GM18907 (cell line): ENCODE measurements around the gene MAMDC4.
"Not testable (repeated sequence)": the region's sequence is repeated elsewhere in the genome, so short reads cannot be mapped to it uniquely, and the experiment has no call there.

Experiments used
- ATAC-seq: cut with Tn5 transposase; IDR thresholded peaks from one replicate; pipeline ENCODE4 v1.9.1; 2021; ENCODE audit warnings: mild to moderate bottlenecking, moderate library complexity; ENCODE audit not compliant: unreplicated experiment

Gene MAMDC4

DNA sequence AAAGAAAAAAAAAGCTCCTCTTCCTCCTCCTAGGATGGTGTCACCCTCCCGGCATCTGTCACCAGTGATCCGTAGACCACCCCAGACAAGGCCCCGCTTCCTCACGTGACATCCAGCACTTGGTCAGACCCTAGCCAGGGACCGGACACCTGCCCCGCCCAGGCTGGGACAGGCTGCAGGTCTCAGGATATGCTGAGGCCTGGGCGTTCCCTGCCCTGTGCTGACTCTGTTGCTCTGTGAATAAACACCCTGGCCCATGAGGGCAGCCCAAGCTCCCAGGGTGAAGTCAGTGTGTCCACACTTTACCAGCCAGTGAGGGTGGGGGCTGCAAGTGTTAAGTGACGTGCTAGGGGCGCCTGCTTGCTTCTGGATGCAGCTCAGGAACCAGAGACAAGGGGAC is 8.4 kb downstream of the MAMDC4 start:
- ATAC-seq: no peak

- no peak for ATAC-seq
Measured at GRCh38 chr9:136860933-136861873, 9.1 kb downstream of the MAMDC4 start.

GRCh38 chr9:136861874-136862457 is 9.8 kb downstream of the MAMDC4 start:
- ATAC-seq: no peak

- no peak for ATAC-seq
Measured at GRCh38 chr9:136862849-136863622, 10.9 kb downstream of the MAMDC4 start.

DNA sequence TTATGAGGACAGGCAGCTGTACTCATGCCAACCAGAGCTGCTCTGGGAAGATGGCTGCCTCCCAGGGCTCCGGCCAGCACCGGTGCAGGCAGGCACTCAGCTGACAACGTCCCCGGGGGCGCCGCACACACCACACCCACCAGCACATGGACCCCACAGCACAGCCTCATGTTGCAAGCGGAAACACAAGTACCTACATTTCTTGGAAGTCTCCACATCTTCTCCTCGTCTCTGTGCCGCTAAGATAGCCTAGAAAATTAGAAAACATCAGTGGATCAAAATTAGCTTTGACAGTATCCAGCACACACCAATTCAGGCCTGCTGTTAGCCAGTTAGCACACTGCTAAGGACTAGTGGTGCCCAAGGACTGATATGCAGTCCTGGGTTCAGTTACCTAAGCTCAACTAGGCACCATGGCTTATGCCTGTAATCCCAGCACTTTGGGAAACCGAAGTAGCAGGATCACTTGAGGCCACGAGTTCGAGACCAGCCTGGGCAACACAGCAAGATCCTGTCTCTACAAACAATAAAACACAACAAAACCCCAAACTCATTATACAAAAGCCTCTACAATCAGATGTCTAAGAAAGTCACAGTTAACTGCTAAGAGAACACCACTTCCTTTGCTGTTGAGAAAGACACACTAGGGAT is 11.6 kb downstream of the MAMDC4 start:
- ATAC-seq: no peak

- ATAC-seq: no peak
Measured at GRCh38 chr9:136865041-136865767, 13.1 kb downstream of the MAMDC4 start.

DNA sequence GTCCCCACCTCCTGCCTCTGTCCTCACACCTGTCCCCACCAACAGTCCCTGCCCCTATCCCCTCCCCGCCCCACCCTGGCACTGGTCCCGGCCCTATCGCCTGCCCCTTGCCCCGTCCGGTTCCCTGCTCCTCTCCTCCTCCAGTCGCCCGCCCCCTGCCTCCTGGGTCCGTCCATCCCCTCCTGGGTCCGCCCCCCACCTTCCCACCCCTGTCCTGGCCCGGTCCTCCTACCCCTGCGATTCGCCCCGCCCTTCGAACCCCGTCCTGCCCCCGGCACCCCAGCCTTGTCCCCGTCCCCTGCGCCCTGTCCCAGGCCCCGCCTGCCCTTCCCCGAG is 13.6 kb downstream of the MAMDC4 start:
- no peak for ATAC-seq

DNA sequence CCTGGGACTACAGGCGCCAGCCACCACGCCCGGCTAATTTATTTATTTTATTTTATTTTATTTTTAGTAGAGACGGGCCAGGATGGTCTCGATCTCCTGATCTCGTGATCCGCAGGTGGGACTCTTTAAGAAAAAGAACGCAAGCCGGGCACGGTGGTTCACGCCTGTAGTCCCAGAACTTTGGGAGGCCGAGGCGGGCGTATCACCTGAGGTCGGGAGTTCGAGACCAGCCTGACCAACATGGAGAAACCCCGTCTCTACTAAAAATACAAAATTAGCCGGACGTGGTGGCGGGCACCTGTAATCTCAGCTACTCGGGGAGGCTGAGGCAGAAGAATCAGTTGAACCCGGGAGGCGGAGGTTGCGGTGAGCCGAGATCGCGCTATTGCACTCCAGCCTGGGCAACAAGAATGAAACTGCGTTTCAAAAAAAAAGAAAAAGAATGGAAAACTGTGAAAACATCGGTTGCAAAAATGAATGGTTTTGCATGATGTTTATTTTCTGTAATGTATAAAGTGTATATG is 14.8 kb downstream of the MAMDC4 start:
- not testable (repeated sequence) for ATAC-seq

DNA sequence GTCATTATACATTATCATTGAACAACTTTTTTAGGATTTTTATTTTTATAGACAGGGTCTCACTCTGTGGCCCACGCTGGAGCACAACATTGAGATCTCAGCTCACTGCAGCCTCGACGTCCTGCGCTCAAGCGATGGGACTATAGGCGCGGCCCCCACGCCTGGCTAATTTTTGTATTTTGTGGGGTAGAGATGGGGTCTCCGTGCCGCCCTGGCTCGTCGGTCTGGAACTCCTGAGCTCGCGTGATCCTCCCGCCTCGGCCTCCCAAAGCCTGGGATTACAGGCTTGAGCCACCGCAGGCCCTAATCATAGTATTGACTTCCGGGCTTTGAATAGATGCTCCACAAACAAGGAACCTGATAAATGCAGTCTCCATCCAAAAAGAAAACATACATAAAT is 15.3 kb downstream of the MAMDC4 start:
- ATAC-seq: no peak

- no peak for ATAC-seq
Measured at GRCh38 chr9:136867917-136868316, 15.8 kb downstream of the MAMDC4 start.

GRCh38 chr9:136868644-136869043 is 16.5 kb downstream of the MAMDC4 start:
- no peak for ATAC-seq

- not testable (repeated sequence) for ATAC-seq
Measured at GRCh38 chr9:136869611-136870010, 17.5 kb downstream of the MAMDC4 start.

GRCh38 chr9:136875155-136875554 is 23.0 kb downstream of the MAMDC4 start:
- ATAC-seq: no peak

GRCh38 chr9:136876476-136876875 is 24.3 kb downstream of the MAMDC4 start:
- ATAC-seq: no peak

DNA sequence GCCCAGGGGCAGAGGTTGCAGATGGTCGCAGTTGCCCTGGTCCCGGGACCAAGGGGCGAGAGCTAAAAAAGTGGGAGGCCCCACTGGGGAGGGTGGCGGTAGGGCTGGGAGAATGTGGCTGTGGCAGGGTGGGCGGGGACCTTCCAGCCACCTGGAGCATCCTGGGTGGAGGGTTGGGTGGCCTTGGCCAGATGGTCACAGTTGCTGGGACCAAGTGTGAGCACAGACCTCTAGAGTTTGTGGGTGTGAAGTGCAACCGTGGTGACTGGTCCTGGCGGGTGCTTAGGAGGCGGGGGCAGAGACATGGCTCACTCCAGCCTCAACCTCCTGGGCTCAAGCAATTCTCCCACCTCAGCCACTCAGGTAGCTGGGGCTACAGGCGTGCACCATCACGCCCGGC is 28.5 kb downstream of the MAMDC4 start:
- no peak for ATAC-seq

DNA sequence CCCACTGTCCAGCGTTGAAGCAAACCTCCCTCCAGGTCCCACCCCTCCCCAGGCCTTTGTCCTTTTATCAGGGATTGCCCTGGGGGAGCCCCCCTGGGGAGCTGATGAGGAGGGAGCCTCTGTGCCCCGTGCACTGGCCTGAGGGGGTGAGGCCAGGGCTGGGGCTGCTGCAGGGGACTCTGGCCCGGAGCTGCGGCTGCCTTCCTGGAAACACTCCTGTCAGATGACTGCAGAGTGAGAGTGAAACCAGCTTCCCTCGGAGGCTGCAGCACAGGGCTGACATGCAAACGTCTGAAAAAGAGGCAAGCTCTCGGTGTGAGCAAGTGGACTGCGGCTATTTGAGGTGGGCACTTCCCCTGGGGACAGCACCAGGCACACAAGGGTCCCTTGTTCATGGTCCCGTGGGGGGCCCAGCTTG is 29.6 kb downstream of the MAMDC4 start:
- no peak for ATAC-seq

DNA sequence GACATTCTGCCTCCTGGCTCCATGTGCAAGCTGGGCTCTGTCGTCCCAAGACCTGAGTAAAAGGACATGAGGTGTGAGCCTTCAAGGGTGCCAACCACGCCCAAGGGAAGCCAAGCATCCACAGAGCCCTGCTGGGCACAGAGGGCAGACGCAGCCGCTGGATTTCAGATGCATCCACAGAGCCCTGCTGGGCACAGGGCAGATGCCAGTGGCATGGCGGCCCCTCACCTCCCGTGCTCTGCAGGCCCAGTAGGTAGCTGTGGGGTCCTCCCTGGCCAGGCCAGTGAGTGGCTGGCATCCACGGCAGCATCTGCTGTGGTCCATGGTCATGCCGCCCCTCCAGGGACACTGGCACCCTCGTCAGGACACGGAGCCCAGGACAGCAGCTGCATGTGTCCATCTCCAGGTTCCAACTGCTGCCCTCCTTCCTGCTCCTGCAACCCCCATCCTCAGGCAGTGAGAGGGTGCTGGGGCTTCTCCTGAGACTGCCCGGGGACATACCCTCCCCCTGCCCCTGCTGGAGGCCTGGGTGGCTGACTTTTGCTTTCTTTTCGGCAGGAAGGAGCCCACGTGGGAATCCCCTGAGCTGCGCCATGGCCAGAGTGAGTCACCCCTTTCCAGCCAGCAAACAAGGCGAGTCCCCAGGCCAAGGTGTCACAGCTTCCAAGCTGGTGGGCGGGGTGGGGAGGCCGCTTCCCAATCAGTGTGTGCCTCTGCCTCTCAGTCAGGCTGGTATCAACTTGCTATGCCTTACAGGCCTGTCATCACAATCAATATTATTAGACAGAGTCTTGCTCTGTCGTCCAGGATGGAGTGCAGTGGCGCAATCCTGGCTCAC is 30.2 kb downstream of the MAMDC4 start:
- ATAC-seq: no peak

- ATAC-seq: not testable (repeated sequence)
Measured at GRCh38 chr9:136882947-136883283, 30.8 kb downstream of the MAMDC4 start.

GRCh38 chr9:136883670-136884069 is 31.5 kb downstream of the MAMDC4 start:
- ATAC-seq: not testable (repeated sequence)
